Neutrophil (primary cell): ENCODE measurements around the gene DDX1.

ENCODE experiments used
- H3K27ac ChIP-seq: fragments of 200-600 bp; sonication (generic); 2 replicates; pipeline ENCODE4 v1.5.1; 2016; ENCODE audit warnings: mild to moderate bottlenecking, moderate library complexity
- H3K27me3 ChIP-seq: fragments of 200-600 bp; sonication (generic); 2 replicates; pipeline ENCODE4 v1.6.0; 2016; ENCODE audit warnings: mild to moderate bottlenecking
- H3K36me3 ChIP-seq: fragments of 200-600 bp; sonication (generic); 2 replicates; pipeline ENCODE4 v1.5.1; 2017
- H3K4me1 ChIP-seq, 2 experiments: fragments of 200-600 bp in 1 of 2; sonication (generic) in 1 of 2; 1 replicate in 1 of 2; 2 replicates in 1 of 2; pipeline versions ENCODE4 v1.5.1 to v1.6.1; 2013 to 2016; ENCODE audit warnings: low read depth in 1 of 2, low read length in 1 of 2, mild to moderate bottlenecking in 1 of 2, moderate library complexity in 1 of 2; ENCODE audit not compliant: control insufficient read depth in 1 of 2, insufficient read depth in 1 of 2
- H3K4me3 ChIP-seq, 2 experiments: fragments of 200-600 bp in 1 of 2; sonication (generic) in 1 of 2; 1 replicate in 1 of 2; 2 replicates in 1 of 2; pipeline ENCODE4 v1.5.1; 2013 to 2016; ENCODE audit warnings: low read depth in 1 of 2, low read length in 1 of 2, mild to moderate bottlenecking in 1 of 2, moderate library complexity in 1 of 2
- H3K9me3 ChIP-seq: fragments of 200-600 bp; sonication (generic); 2 replicates; pipeline ENCODE4 v1.5.1; 2016
- TF ChIP-seq, protein P1 (sequence below): fragments of 200-600 bp; sonication (generic); IDR thresholded peaks from 2 replicates; pipeline ENCODE4 v1.5.1; 2016; ENCODE audit warnings: antibody characterized with exemption

Gene DDX1

DNA sequence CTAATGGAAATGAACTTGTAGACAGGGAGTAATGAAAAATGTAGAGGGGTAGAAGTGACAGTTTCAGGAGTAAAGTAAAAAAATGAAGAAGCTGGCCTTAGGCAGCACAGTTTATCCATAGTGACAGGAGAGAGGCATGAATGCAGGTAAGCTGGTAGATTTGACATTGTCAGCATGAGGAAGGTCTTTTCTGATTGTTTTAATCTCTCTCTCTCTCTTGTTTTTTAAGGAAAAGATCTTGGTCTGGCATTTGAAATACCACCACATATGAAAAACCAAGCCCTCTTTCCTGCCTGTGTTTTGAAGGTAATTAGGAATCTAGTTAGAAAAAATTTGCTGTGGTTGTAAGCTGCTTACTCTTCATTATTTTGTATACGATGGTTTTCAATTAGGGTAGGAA is 14.1 kb downstream of the DDX1 start:
- TF ChIP-seq, protein P1, sequence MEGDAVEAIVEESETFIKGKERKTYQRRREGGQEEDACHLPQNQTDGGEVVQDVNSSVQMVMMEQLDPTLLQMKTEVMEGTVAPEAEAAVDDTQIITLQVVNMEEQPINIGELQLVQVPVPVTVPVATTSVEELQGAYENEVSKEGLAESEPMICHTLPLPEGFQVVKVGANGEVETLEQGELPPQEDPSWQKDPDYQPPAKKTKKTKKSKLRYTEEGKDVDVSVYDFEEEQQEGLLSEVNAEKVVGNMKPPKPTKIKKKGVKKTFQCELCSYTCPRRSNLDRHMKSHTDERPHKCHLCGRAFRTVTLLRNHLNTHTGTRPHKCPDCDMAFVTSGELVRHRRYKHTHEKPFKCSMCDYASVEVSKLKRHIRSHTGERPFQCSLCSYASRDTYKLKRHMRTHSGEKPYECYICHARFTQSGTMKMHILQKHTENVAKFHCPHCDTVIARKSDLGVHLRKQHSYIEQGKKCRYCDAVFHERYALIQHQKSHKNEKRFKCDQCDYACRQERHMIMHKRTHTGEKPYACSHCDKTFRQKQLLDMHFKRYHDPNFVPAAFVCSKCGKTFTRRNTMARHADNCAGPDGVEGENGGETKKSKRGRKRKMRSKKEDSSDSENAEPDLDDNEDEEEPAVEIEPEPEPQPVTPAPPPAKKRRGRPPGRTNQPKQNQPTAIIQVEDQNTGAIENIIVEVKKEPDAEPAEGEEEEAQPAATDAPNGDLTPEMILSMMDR = no peak
- H3K9me3 ChIP-seq = no peaks in the 10 kb centered on the region
- H3K27me3 ChIP-seq = no peaks in the 10 kb centered on the region
- H3K4me3 ChIP-seq = no peak overlapping the region
- H3K36me3 ChIP-seq = peaks cover 86% of the 10 kb centered on the region
- H3K4me1 ChIP-seq = no peaks in the 10 kb centered on the region
- no peak overlapping the region for H3K27ac ChIP-seq

DNA sequence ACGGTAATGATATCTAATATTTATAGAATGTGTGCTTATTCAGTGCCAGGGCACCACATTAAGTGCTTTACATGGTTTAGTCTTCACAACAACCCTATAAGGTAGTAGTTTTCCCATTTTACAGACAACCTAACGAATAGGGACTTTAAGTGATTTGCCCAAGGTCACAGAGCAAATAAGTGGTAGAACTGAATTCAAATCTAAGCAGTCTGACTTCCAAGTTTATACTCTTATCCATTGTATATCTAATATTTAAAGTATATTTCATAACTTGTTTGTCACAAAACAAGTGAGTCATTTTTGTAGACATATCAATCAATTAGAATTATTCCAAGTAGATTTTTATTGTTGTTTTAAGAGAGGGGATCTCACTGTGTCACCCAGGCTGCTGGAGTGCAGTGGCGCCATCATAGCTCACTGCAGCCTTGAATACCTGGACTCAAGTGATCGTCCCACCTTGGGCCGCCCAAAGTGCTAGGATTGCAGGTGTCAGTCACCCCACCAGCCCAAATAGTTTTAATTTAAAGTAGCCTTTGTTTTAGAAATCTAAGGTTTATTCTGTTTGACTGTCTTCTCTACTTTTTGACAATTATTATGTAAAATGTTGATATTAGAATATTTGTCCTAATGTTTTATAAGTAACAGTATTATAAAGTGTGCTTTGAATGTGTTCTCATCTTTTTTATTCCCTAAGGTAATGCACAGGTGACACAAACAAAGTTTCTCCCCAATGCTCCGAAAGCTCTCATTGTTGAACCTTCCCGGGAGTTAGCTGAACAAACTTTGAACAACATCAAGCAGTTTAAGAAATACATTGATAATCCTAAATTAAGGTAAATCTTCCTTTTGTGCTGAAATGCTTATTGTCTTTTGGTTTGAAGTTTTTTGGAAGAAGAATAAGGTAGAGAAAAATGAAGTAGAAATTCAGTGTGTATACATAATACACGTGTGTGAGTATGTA is 15.1 kb downstream of the DDX1 start:
- no peaks in the 10 kb centered on the region for H3K4me1 ChIP-seq
- no peak overlapping the region for H3K27ac ChIP-seq
- H3K36me3 ChIP-seq = peaks cover 76% of the 10 kb centered on the region
- no peaks in the 10 kb centered on the region for H3K27me3 ChIP-seq
- no peaks in the 10 kb centered on the region for H3K9me3 ChIP-seq
- no peak overlapping the region for H3K4me3 ChIP-seq
- TF ChIP-seq, protein P1 = no peak

DNA sequence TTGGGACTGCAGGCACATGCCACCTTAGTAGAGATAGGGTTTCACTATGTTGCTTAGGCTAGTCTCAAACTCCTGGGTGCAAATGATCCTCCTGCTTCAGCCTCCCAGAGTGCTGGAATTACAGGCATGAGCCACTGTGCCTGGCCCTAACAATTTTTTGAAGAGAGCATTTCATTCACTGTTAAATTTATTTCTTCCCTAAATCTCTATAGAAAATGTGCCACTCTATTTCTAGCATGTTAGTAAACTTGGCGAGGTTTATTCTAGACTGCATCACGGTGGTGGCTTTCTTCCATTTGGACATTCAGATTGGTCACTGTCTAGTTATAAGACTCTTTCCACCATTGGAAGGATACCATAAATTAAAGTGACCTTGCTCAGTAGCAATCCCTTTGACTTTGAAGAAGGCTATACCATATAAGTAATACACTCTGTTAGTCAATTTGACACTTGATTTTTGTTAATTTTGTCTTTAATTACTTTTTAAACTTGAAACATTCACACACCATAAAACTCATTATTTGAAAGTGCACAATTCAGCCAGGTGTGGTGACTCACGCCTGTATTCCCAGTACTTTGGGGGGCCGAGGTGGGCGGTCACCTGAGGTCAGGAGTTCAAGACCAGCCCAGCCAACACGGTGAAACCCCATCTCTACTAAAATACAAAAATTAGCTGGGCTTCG is 16.2 kb downstream of the DDX1 start:
- Histone ChIP-seq H3K4me3 (no peak overlapping the region), H3K27me3 (no peaks in the 10 kb centered on the region), H3K36me3 (peaks cover 65% of the 10 kb centered on the region), H3K27ac (no peak overlapping the region), H3K9me3 (no peaks in the 10 kb centered on the region), H3K4me1 (no peaks in the 10 kb centered on the region)
- TF ChIP-seq, protein P1 = no peak

DNA sequence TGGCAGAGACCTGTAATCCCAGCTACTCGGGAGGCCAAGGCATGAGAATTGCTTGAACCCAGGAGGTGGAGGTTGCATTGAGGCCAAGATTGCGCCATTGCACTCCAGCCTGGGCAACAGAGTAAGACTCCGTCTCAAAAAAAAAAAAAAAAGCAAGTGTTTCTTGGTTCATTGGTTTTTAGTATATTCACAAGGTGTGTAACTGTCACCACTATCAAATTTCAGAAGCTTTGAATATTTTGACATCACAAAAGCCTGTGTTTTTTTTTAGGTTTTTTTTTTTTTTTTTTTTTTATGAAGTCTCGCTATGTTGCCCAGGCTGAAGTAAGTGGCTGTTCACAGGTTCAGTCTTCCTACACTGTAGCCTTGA is 16.7 kb downstream of the DDX1 start:
- Histone ChIP-seq H3K27ac (no peak overlapping the region), H3K4me1 (no peaks in the 10 kb centered on the region), H3K27me3 (no peaks in the 10 kb centered on the region), H3K4me3 (no peak overlapping the region), H3K9me3 (no peaks in the 10 kb centered on the region), H3K36me3 (peaks cover 60% of the 10 kb centered on the region)
- TF ChIP-seq, protein P1 = no peak

DNA sequence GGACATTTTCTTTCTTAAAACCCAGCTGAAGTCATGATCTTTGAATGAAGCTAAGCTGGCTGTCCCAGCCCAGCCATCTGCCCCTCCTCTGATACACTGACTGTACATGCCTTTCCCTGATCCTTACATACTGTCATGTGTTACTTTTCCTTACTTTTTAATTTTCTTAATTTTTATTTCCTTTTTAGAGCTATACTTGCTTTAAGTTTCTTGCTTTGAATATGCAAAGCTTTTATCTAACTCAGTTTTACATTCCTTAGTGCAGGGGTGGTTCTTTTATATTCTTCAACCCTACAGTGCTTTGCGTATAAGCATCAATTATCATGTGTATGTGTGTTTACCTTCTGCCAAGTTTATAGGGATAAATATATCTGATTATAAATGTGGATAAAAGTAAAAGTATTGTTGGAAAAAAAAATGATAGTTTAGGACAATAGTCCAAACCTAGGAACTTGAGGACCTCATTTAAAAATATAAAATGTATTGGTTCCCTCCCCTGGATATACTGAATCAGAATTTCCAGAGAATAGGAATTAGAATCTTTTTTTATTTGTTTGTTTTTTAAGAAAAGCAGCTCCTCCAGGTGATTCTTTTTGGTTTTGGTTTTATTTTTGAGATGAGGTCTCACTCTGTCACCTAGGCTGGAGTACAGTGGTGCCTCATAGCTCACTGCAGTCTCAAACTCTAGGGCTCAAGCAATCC is 17.8 kb downstream of the DDX1 start:
- H3K4me1 ChIP-seq = no peaks in the 10 kb centered on the region
- H3K27me3 ChIP-seq = no peaks in the 10 kb centered on the region
- H3K4me3 ChIP-seq = no peak overlapping the region
- H3K36me3 ChIP-seq = peaks cover 56% of the 10 kb centered on the region
- H3K9me3 ChIP-seq = no peaks in the 10 kb centered on the region
- TF ChIP-seq, protein P1 = no peak
- no peak overlapping the region for H3K27ac ChIP-seq
